Neural cell (in vitro differentiated cells): Measurements from ENCODE around the gene BCDIN3D. TPM values are rescaled to one million over a fixed set of nuclear protein-coding genes. Genes with fewer than 3 reads are reported as not detected.
A peak's percentile ranks its signal among the peaks of the same experiment; 100 is the strongest.

Source experiments
- H2AFZ ChIP-seq: fragments of 200-600, 300-800 bp; sonication (generic), shearing (Covaris generic); 2 replicates; pipeline ENCODE4 v1.6.0; 2014; ENCODE audit warnings: low read depth, mild to moderate bottlenecking, antibody characterized with exemption, low read length, moderate library complexity
- H3F3A ChIP-seq: fragments of 200-600 bp; shearing (Covaris generic); 2 replicates; pipeline ENCODE4 v1.6.1; 2016; ENCODE audit warnings: mild to moderate bottlenecking, moderate library complexity, mixed read lengths, antibody characterized with exemption, low read length; ENCODE audit not compliant: insufficient read depth, poor library complexity, severe bottlenecking
- H3K27ac ChIP-seq: fragments of 200-600, 300-800 bp; sonication (generic), shearing (Covaris generic); 2 replicates; pipeline ENCODE4 v1.5.1; 2014; ENCODE audit warnings: mild to moderate bottlenecking, low read length, moderate library complexity
- H3K27me3 ChIP-seq: fragments of 300-800, 200-600 bp; sonication (generic), shearing (Covaris generic); 2 replicates; pipeline ENCODE4 v1.6.0; 2014; ENCODE audit warnings: mild to moderate bottlenecking, low read depth, low read length, moderate library complexity; ENCODE audit not compliant: insufficient read depth
- H3K36me3 ChIP-seq: fragments of 300-800, 200-600 bp; sonication (generic), shearing (Covaris generic); 2 replicates; pipeline ENCODE4 v1.5.1; 2014; ENCODE audit warnings: mild to moderate bottlenecking, antibody characterized with exemption, low read length, moderate library complexity; ENCODE audit not compliant: insufficient read depth
- H3K4me2 ChIP-seq: fragments of 300-800, 200-600 bp; sonication (generic), shearing (Covaris generic); 2 replicates; pipeline ENCODE4 v1.6.0; 2014; ENCODE audit warnings: mild to moderate bottlenecking, low read length
- H3K4me3 ChIP-seq: fragments of 300-800, 200-600 bp; sonication (generic), shearing (Covaris generic); 2 replicates; pipeline ENCODE4 v1.5.1; 2014; ENCODE audit warnings: mild to moderate bottlenecking, low read length, moderate library complexity
- H3K79me2 ChIP-seq: fragments of 200-600 bp; shearing (Covaris generic); replicated peaks from 2 replicates; pipeline ENCODE4 v1.6.0; 2014; ENCODE audit warnings: mild to moderate bottlenecking, low read length, moderate library complexity; ENCODE audit not compliant: insufficient read depth
- H3K9ac ChIP-seq: fragments of 300-800, 200-600 bp; sonication (generic), shearing (Covaris generic); 2 replicates; pipeline ENCODE4 v1.6.1; 2016; ENCODE audit warnings: mild to moderate bottlenecking, low read length, mixed read lengths
- H3K9me2 ChIP-seq: fragments of 200-600 bp; shearing (Covaris generic); 2 replicates; pipeline ENCODE4 v1.6.1; 2016; ENCODE audit warnings: mild to moderate bottlenecking, low read length, mixed read lengths; ENCODE audit not compliant: insufficient read depth
- H3K9me3 ChIP-seq: fragments of 200-600, 300-800 bp; sonication (generic), shearing (Covaris generic); 2 replicates; pipeline ENCODE4 v1.6.1; 2016; ENCODE audit warnings: mild to moderate bottlenecking, mixed run types, low read length, moderate library complexity, mixed read lengths
- H4K20me1 ChIP-seq: fragments of 200-600 bp; shearing (Covaris generic); 2 replicates; pipeline ENCODE4 v1.6.1; 2016; ENCODE audit warnings: mild to moderate bottlenecking, mixed run types; ENCODE audit not compliant: insufficient read depth
- EP300 ChIP-seq: fragments of 450-650 bp; conservative IDR thresholded peaks from 2 replicates; pipeline ENCODE4 v1.6.1; 2014; ENCODE audit warnings: antibody characterized with exemption, mild to moderate bottlenecking, moderate library complexity; ENCODE audit not compliant: poor library complexity, severe bottlenecking
- EZH2 ChIP-seq: fragments of 200-600, 300-800 bp; shearing (Covaris generic), sonication (generic); IDR thresholded peaks from 2 replicates; pipeline ENCODE4 v1.6.1; 2014; ENCODE audit warnings: antibody characterized with exemption, low read length, borderline replicate concordance, mild to moderate bottlenecking; ENCODE audit not compliant: insufficient read depth, poor library complexity, severe bottlenecking
- MXI1 ChIP-seq: fragments of 450-650 bp; conservative IDR thresholded peaks from 2 replicates; pipeline ENCODE4 v1.6.1; 2014; ENCODE audit warnings: antibody characterized with exemption, mild to moderate bottlenecking; ENCODE audit not compliant: poor library complexity, severe bottlenecking
- POLR2AphosphoS5 ChIP-seq: IDR thresholded peaks from 2 replicates; pipeline ENCODE4 v1.6.1; 2012
- RAD21 ChIP-seq: fragments of 450-650 bp; conservative IDR thresholded peaks from 2 replicates; pipeline ENCODE4 v1.6.1; 2014; ENCODE audit warnings: antibody characterized with exemption, mild to moderate bottlenecking, moderate library complexity
- SMC3 ChIP-seq: fragments of 450-650 bp; conservative IDR thresholded peaks from 2 replicates; pipeline ENCODE4 v1.6.1; 2014; ENCODE audit warnings: antibody characterized with exemption, mild to moderate bottlenecking, moderate library complexity; ENCODE audit not compliant: poor library complexity
- TAF1 ChIP-seq: IDR thresholded peaks from 2 replicates; pipeline ENCODE4 v1.6.1; 2012; ENCODE audit warnings: low read depth
- polyA plus RNA-seq: library from polyadenylated mRNA; depleted of rRNA; stranded (reverse); fragments of >200 nt; gene quantifications from 2 replicates; pipeline ENCODE4 v1.2.3, GENCODE V29; 2014
- TF ChIP-seq, protein P1 (sequence below): fragments of 450-650 bp; IDR thresholded peaks from 2 replicates; pipeline ENCODE4 v1.5.1; 2014; ENCODE audit warnings: antibody characterized with exemption, mild to moderate bottlenecking, moderate library complexity; ENCODE audit not compliant: poor library complexity, severe bottlenecking
- TF ChIP-seq, protein P2 (sequence below): IDR thresholded peaks from 2 replicates; pipeline ENCODE4 v1.6.1; 2012; ENCODE audit warnings: borderline replicate concordance

BCDIN3D gene
- polyA plus RNA-seq, 1 donor from 2014 or later, result 10.0 TPM

DNA sequence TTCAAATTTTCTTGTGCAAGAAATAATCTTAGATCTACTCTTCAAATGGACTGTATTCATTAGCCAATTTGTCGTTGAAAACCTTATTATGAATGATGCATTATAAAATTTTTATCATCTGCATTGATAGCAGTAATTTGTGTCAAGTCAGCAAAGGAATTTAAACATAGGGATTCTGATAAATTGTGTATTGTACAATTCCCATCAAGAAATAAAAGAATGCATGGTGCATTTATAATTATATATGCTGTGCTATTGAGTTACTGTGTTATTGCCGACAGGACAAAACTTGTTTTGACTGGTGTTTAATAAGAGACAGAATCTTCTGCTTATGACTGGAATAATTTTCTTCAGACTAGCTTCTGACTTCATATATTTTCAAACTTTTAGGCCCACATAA, 3.1 kb upstream of the BCDIN3D start:
- Histone ChIP-seq H3K36me3 (no peaks in the 10 kb centered on the region), H3F3A (no peaks in the 10 kb centered on the region), H3K27ac (no peak overlapping the region), H3K9me2 (no peaks in the 10 kb centered on the region), H2AFZ (no peak overlapping the region), H3K9me3 (no peaks in the 10 kb centered on the region), H3K27me3 (no peaks in the 10 kb centered on the region), H3K4me3 (no peak overlapping the region), H4K20me1 (no peaks in the 10 kb centered on the region), H3K79me2 (peaks cover 4% of the 10 kb centered on the region), H3K4me2 (no peak overlapping the region), H3K9ac (no peak overlapping the region)
- TF ChIP-seq POLR2AphosphoS5, result no peak
- TF ChIP-seq EZH2, result no peak
- TF ChIP-seq, protein P1, sequence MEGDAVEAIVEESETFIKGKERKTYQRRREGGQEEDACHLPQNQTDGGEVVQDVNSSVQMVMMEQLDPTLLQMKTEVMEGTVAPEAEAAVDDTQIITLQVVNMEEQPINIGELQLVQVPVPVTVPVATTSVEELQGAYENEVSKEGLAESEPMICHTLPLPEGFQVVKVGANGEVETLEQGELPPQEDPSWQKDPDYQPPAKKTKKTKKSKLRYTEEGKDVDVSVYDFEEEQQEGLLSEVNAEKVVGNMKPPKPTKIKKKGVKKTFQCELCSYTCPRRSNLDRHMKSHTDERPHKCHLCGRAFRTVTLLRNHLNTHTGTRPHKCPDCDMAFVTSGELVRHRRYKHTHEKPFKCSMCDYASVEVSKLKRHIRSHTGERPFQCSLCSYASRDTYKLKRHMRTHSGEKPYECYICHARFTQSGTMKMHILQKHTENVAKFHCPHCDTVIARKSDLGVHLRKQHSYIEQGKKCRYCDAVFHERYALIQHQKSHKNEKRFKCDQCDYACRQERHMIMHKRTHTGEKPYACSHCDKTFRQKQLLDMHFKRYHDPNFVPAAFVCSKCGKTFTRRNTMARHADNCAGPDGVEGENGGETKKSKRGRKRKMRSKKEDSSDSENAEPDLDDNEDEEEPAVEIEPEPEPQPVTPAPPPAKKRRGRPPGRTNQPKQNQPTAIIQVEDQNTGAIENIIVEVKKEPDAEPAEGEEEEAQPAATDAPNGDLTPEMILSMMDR, result no peak
- TF ChIP-seq MXI1, result no peak
- TF ChIP-seq, protein P2, sequence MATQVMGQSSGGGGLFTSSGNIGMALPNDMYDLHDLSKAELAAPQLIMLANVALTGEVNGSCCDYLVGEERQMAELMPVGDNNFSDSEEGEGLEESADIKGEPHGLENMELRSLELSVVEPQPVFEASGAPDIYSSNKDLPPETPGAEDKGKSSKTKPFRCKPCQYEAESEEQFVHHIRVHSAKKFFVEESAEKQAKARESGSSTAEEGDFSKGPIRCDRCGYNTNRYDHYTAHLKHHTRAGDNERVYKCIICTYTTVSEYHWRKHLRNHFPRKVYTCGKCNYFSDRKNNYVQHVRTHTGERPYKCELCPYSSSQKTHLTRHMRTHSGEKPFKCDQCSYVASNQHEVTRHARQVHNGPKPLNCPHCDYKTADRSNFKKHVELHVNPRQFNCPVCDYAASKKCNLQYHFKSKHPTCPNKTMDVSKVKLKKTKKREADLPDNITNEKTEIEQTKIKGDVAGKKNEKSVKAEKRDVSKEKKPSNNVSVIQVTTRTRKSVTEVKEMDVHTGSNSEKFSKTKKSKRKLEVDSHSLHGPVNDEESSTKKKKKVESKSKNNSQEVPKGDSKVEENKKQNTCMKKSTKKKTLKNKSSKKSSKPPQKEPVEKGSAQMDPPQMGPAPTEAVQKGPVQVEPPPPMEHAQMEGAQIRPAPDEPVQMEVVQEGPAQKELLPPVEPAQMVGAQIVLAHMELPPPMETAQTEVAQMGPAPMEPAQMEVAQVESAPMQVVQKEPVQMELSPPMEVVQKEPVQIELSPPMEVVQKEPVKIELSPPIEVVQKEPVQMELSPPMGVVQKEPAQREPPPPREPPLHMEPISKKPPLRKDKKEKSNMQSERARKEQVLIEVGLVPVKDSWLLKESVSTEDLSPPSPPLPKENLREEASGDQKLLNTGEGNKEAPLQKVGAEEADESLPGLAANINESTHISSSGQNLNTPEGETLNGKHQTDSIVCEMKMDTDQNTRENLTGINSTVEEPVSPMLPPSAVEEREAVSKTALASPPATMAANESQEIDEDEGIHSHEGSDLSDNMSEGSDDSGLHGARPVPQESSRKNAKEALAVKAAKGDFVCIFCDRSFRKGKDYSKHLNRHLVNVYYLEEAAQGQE, result no peak
- TF ChIP-seq SMC3, result no peak
- no peak for TF ChIP-seq TAF1
- TF ChIP-seq RAD21, result no peak
- no peak for TF ChIP-seq EP300

DNA sequence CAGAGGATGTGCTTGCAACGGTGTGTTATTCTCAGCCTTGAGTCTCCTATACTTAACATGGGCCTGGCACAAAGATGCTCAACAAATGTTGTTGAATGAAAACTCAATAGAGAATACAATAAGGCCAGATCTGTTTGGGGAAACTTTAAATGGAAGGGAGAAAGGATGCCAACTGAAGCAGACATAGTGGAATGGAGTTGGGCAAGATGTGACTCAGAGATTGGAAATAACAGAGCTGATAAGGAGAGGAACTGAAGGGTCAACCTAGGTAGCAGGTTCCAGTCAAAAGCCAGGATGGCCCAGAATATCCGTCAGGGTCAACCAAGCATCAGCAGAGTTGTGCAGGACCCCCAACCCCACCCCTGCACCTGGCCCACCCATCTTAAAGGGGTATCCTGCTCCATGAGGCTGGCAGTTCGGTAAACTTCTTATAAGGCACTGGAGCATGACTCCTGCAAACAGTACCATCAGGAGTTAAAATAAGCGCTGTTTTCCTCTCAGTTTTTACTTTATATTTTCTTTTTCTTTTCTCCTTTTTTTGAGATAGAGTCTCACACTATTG, 1.1 kb upstream of the BCDIN3D start:
- Histone ChIP-seq H3K36me3 (no peaks in the 10 kb centered on the region), H3K9ac (no peak overlapping the region), H3K9me2 (no peaks in the 10 kb centered on the region), H4K20me1 (no peaks in the 10 kb centered on the region), H3K79me2 (peaks cover 5% of the 10 kb centered on the region), H3F3A (no peaks in the 10 kb centered on the region), H3K27me3 (no peaks in the 10 kb centered on the region), H3K27ac (no peak overlapping the region), H3K4me3 (peak overlapping the region; percentile 96), H2AFZ (no peak overlapping the region), H3K4me2 (no peak overlapping the region), H3K9me3 (no peaks in the 10 kb centered on the region)
- TF ChIP-seq EZH2, result no peak
- no peak for TF ChIP-seq RAD21
- TF ChIP-seq, protein P1, result no peak
- TF ChIP-seq SMC3, result no peak
- TF ChIP-seq POLR2AphosphoS5, result no peak
- TF ChIP-seq, protein P2, result no peak
- no peak for TF ChIP-seq MXI1
- TF ChIP-seq TAF1, result no peak
- TF ChIP-seq EP300, result no peak
